DND-41 (cell line): ENCODE results near the gene F10.

Source experiments
- ATAC-seq: fragments of 200-7000 bp; cut with Tn5 transposase; 3 replicates; pipeline ENCODE4 v1.9.1; 2021; ENCODE audit warnings: low read depth; ENCODE audit not compliant: insufficient read depth
- DNase-seq: peaks from one replicate; pipeline ENCODE4 v3.0.0-alpha.2; 2020
- H2AFZ ChIP-seq: 2 replicates; pipeline ENCODE4 v1.6.0; 2012; ENCODE audit warnings: low read depth, low read length
- H3K27ac ChIP-seq: 2 replicates; pipeline ENCODE4 v1.5.1; 2012; ENCODE audit warnings: low read length, inconsistent platforms
- H3K27me3 ChIP-seq: fragments of 200-600 bp; sonication (generic); 2 replicates; pipeline ENCODE4 v1.6.0; 2012; ENCODE audit warnings: low read length, mild to moderate bottlenecking, inconsistent platforms; ENCODE audit not compliant: insufficient read depth, poor library complexity
- H3K36me3 ChIP-seq: 2 replicates; pipeline ENCODE4 v1.5.1; 2012; ENCODE audit warnings: low read length, inconsistent platforms; ENCODE audit not compliant: insufficient read depth
- H3K4me1 ChIP-seq: 2 replicates; pipeline ENCODE4 v1.5.1; 2012; ENCODE audit warnings: mild to moderate bottlenecking, low read length; ENCODE audit not compliant: insufficient read depth
- H3K4me2 ChIP-seq: 2 replicates; pipeline ENCODE4 v1.6.0; 2012; ENCODE audit warnings: mild to moderate bottlenecking, moderate library complexity, low read length, inconsistent platforms; ENCODE audit not compliant: insufficient read depth
- H3K4me3 ChIP-seq, 2 experiments: fragments of 200-600 bp in 1 of 2; shearing (Covaris generic) in 1 of 2; 2 replicates each; pipeline ENCODE4 v1.5.1; 2012 to 2016; ENCODE audit warnings: inconsistent platforms in 2 of 2, low read length in 2 of 2, mild to moderate bottlenecking in 2 of 2, low read depth in 1 of 2, moderate library complexity in 1 of 2
- H3K79me2 ChIP-seq: 2 replicates; pipeline ENCODE4 v1.6.0; 2012; ENCODE audit warnings: low read length, inconsistent platforms; ENCODE audit not compliant: insufficient read depth
- H3K9ac ChIP-seq: 2 replicates; pipeline ENCODE4 v1.6.0; 2012; ENCODE audit warnings: low read depth, mild to moderate bottlenecking, inconsistent platforms, low read length, moderate library complexity
- H3K9me3 ChIP-seq: 2 replicates; pipeline ENCODE4 v1.5.1; 2012; ENCODE audit warnings: low read length, moderate library complexity, mild to moderate bottlenecking, inconsistent platforms; ENCODE audit not compliant: insufficient read depth, severe bottlenecking
- H4K20me1 ChIP-seq: 2 replicates; pipeline ENCODE4 v1.6.0; 2012; ENCODE audit warnings: low read length; ENCODE audit not compliant: insufficient read depth
- EZH2 ChIP-seq: IDR thresholded peaks from 3 replicates; pipeline ENCODE4 v1.6.1; 2012; ENCODE audit warnings: borderline replicate concordance, low read depth, mild to moderate bottlenecking, moderate library complexity, low read length, inconsistent platforms; ENCODE audit not compliant: severe bottlenecking
- TF ChIP-seq, protein P1 (sequence below): IDR thresholded peaks from 2 replicates; pipeline ENCODE4 v1.5.1; 2012; ENCODE audit warnings: borderline replicate concordance, low read length, moderate library complexity, mild to moderate bottlenecking; ENCODE audit not compliant: poor library complexity, severe bottlenecking; ENCODE audit errors: extremely low read depth

Gene F10

GRCh38 chr13:113148940-113149503 is 26.4 kb downstream of the F10 start:
- Histone ChIP-seq H3K27me3 (no peaks in the 10 kb centered on the region), H3K4me3 (no peak overlapping the region), H3K36me3 (no peaks in the 10 kb centered on the region), H3K79me2 (no peaks in the 10 kb centered on the region), H4K20me1 (no peaks in the 10 kb centered on the region; the same call in 1 of the 2 replicates), H3K9ac (no peak overlapping the region), H3K4me2 (no peak overlapping the region), H3K27ac (no peak overlapping the region), H3K9me3 (no peaks in the 10 kb centered on the region), H2AFZ (no peak overlapping the region), H3K4me1 (peaks cover 14% of the 10 kb centered on the region)
- ATAC-seq (no peak), DNase-seq (no peak)
- TF ChIP-seq, protein P1, sequence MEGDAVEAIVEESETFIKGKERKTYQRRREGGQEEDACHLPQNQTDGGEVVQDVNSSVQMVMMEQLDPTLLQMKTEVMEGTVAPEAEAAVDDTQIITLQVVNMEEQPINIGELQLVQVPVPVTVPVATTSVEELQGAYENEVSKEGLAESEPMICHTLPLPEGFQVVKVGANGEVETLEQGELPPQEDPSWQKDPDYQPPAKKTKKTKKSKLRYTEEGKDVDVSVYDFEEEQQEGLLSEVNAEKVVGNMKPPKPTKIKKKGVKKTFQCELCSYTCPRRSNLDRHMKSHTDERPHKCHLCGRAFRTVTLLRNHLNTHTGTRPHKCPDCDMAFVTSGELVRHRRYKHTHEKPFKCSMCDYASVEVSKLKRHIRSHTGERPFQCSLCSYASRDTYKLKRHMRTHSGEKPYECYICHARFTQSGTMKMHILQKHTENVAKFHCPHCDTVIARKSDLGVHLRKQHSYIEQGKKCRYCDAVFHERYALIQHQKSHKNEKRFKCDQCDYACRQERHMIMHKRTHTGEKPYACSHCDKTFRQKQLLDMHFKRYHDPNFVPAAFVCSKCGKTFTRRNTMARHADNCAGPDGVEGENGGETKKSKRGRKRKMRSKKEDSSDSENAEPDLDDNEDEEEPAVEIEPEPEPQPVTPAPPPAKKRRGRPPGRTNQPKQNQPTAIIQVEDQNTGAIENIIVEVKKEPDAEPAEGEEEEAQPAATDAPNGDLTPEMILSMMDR = no peak
- TF ChIP-seq EZH2 = no peak

DNA sequence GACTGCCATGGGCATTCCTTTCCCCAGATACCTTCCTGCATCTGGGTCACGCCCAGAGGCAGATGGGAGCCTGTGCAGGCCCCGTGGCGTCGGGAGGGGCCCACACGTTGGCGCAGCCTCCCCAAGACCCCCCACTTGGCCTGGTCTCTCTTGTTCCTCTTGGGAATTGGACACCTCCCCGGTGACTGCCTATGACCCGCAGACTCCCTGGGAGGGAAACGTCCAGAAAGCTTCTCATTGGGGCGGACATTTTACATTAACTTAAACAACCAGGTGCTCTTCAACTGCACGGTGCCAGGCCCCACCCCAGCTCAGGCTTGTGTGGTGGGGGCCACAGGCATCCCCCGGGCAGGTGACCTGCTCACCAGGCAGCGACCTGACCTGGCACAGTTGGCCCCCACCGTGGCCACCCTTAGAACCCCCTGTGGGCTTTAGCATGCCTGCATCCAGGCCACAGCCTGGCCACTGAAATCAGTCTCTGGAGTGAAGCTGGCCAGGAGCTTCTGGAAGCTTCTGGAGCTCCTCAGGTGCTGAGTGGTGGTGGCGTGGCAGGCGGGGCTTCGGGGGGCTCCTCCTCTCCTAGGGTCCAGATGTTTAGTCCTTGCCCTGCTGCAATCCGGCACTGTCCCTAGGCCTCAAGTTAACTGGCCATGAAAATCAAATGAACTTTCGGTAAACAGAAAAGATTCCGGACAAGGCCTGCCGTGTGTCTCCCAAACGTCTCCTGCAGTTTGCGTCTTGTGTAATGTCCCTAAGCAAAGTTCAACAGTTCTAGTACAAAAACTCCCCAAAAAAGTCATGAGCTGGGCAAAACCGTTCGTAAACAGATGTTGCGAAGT is 27.3 kb downstream of the F10 start:
- H3K9ac ChIP-seq = no peak overlapping the region
- ATAC-seq (no peak), DNase-seq (no peak)
- no peaks in the 10 kb centered on the region; the same call in 1 of the 2 replicates for H4K20me1 ChIP-seq
- no peak overlapping the region for H3K4me3 ChIP-seq
- no peaks in the 10 kb centered on the region for H3K36me3 ChIP-seq
- H3K4me2 ChIP-seq = no peak overlapping the region
- no peaks in the 10 kb centered on the region for H3K79me2 ChIP-seq
- no peak overlapping the region for H3K27ac ChIP-seq
- H2AFZ ChIP-seq = no peak overlapping the region
- TF ChIP-seq EZH2 = no peak
- TF ChIP-seq, protein P1 = no peak
- H3K4me1 ChIP-seq = peaks cover 20% of the 10 kb centered on the region
- H3K9me3 ChIP-seq = no peaks in the 10 kb centered on the region
- no peaks in the 10 kb centered on the region for H3K27me3 ChIP-seq

DNA sequence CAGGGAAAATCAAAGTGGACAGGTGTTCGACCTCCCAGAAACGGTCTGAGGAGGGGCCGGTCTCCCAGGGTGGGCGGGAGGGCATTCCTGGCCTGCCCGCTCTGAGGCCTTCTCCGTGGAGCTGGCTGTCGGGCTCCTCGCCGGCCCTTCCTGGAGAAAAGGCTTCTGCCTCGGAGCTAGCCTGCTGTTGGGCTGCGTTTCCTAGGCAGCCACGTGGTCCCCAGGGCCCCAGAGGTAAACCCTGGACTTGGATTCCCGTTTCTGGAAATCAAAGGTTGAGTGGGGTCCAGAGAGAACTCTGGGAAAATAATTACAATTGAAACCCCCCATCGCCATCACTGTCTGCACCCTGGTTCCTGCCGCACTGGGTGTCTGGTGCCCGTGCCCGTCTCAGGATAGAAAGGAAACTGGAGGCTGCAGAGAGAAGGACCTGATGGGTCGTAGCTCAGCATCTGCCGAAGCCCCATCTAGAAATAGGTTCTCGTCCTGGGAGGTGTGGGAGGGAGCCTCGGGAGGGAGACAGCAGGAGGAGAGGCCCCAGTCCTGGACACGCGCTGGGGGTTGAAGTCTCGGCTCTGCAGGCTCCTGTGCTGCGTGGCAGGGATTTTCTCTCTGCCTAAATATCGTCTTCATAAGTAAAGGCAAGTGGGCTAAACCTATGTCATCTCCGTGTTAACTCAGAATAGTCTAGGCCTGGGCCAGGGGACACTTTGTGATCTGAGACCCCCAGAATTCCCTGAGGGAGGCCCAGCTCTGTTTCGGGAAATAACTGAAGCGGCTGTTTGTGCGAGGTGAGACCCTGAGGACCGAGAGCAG is 28.2 kb downstream of the F10 start:
- H3K27ac ChIP-seq = no peak overlapping the region
- no peak overlapping the region for H3K4me3 ChIP-seq
- no peaks in the 10 kb centered on the region for H3K79me2 ChIP-seq
- no peak overlapping the region for H3K4me2 ChIP-seq
- H4K20me1 ChIP-seq = no peaks in the 10 kb centered on the region; the same call in 1 of the 2 replicates
- H3K36me3 ChIP-seq = no peaks in the 10 kb centered on the region
- TF ChIP-seq EZH2 = no peak
- TF ChIP-seq, protein P1 = no peak
- no peak overlapping the region for H2AFZ ChIP-seq
- peaks cover 23% of the 10 kb centered on the region for H3K4me1 ChIP-seq
- no peaks in the 10 kb centered on the region for H3K27me3 ChIP-seq
- no peak overlapping the region for H3K9ac ChIP-seq
- no peaks in the 10 kb centered on the region for H3K9me3 ChIP-seq
- DNase-seq = no peak
- no peak for ATAC-seq
